Pancreas (tissue), 10 donors: ENCODE measurements around the gene NEGR1. TPM values are rescaled to one million over a fixed set of nuclear protein-coding genes. Genes with fewer than 3 reads are reported as not detected.

Experiments used
- ATAC-seq, 4 donors: fragments of 200-7000 bp; cut with Tn5 transposase; one replicate each; pipeline versions ENCODE4 v1.8.0 to v1.9.1; 2020; ENCODE audit warnings: mild to moderate bottlenecking in 4 of 4, moderate library complexity in 4 of 4
- DNase-seq, 6 donors: peaks; one replicate each; pipeline ENCODE4 v3.0.0-alpha.2; 2020
- FAIRE-seq: peaks from 2 replicates; lab custom pipeline; 2012; peaks lifted over from hg19 to GRCh38; lab: Jason Lieb, UNC
- H3K27ac ChIP-seq, 4 donors: fragments of 200-600 bp; sonication (generic); 1 replicate in 3 of 4; 2 replicates in 1 of 4; pipeline versions ENCODE4 v1.5.0 to v1.8.0; 2020
- H3K27me3 ChIP-seq, 4 donors: fragments of 200-600 bp; one replicate each; pipeline ENCODE4 v1.8.0; 2021
- H3K36me3 ChIP-seq, 3 donors: fragments of 200-600 bp; sonication (generic) in 1 of 3; one replicate each; pipeline versions ENCODE4 v1.5.0 to v1.8.0; 2020 to 2021
- H3K4me1 ChIP-seq, 3 donors: fragments of 200-600 bp; one replicate each; pipeline ENCODE4 v1.8.0; 2021
- H3K4me3 ChIP-seq, 4 donors: fragments of 200-600 bp; sonication (generic) in 2 of 4; one replicate each; pipeline versions ENCODE4 v1.5.0 to v1.8.0; 2020 to 2021
- H3K9me3 ChIP-seq, 4 donors: fragments of 200-600 bp; one replicate each; pipeline ENCODE4 v1.8.0; 2021
- WGBS, 2 donors: extraction: QIAGEN DNeasy Blood & Tissue Kit; methylation state at CpG; one replicate each; pipeline ENCODE4 v1.1.7; 2013; 5-methylcytosine and 5-hydroxymethylcytosine counted together
- intact Hi-C, 3 donors: fragments of 100-400 bp; cut with DNase I; formaldehyde crosslinking; loops; one replicate each; pipeline versions ENCODE4 v1.11.1 to v1.14.2; 2022
- polyA plus RNA-seq, 2 donors: library from polyadenylated mRNA; stranded (reverse); fragments of 200-250 nt; gene quantifications; one replicate each; pipeline ENCODE4 v1.2.3, GENCODE V29; 2013
- total RNA-seq, 6 donors: library from RNA; stranded (reverse); fragmentation: NEBNext Ultra II Directional in 4 of 6; extraction: Animal tissue kit (Norgen Biotek cat#: 25700) in 4 of 6; gene quantifications; one replicate each; pipeline versions ENCODE4 v1.2.1 to v1.2.4, GENCODE V29; 2021 to 2023
- TF ChIP-seq, protein P1 (sequence below), 4 donors: fragments of 200-600 bp; sonication (generic) in 3 of 4; IDR thresholded peaks; one replicate each; pipeline versions ENCODE4 v1.5.0 to v1.8.0; 2021; ENCODE audit warnings: antibody characterized with exemption in 4 of 4
- donor health status: healthy with polysubstance abuse.
- donor health status: DM: no; HTN: no; CAD: no; lungs with moderate emphysema.
- donor health status: DM: no; HTN: no; CAD: no.
- donor health status: control.
- donor health status: control.
- donor health status: Bipolar disorder and iron deficiency.
- donor health status: DM: yes; HTN: yes; CAD: no.
- donor health status: DM: no; HTN: no; CAD: no.
- donor health status: DM: no; HTN: no; CAD: no.
- donor health status: DM: yes; HTN: yes; CAD: no.

NEGR1 gene
- total and polyA plus RNA-seq, 8 donors, result 1.2 to 9.3 (median 3.4) TPM

DNA sequence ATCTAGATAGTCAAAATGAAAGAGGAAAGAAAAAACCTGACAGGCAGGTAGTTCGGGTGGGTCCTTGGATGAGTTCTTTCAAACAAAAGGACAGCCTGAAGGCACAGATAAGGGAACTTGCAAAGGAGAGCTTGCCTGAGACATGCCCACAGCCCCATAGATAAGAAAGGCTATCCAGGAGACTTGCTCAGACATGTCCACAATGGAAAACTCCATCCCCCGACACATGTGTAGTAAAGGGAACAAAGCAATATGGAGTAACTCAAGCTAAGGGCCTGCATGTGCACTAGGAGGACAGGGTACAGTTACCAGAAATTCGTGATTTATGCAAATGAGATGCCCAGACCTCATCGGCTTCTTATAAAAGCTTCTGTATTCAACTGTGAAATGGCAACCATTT lies 281.5 kb downstream of the NEGR1 start:
- Histone ChIP-seq H3K9me3 (no peaks in the 10 kb centered on the region), H3K36me3 (no peaks in the 10 kb centered on the region), H3K4me1 (peaks cover 0 to 7% (median 0%) of the 10 kb centered on the region in 3 donors), H3K27ac (no peak overlapping the region), H3K4me3 (no peak overlapping the region), H3K27me3 (no peaks in the 10 kb centered on the region)
- TF ChIP-seq, protein P1, sequence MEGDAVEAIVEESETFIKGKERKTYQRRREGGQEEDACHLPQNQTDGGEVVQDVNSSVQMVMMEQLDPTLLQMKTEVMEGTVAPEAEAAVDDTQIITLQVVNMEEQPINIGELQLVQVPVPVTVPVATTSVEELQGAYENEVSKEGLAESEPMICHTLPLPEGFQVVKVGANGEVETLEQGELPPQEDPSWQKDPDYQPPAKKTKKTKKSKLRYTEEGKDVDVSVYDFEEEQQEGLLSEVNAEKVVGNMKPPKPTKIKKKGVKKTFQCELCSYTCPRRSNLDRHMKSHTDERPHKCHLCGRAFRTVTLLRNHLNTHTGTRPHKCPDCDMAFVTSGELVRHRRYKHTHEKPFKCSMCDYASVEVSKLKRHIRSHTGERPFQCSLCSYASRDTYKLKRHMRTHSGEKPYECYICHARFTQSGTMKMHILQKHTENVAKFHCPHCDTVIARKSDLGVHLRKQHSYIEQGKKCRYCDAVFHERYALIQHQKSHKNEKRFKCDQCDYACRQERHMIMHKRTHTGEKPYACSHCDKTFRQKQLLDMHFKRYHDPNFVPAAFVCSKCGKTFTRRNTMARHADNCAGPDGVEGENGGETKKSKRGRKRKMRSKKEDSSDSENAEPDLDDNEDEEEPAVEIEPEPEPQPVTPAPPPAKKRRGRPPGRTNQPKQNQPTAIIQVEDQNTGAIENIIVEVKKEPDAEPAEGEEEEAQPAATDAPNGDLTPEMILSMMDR (IDR thresholded peaks at IDR 0.05), result no peak
- DNase-seq, result no peak
- no peak for FAIRE-seq
- no peak for ATAC-seq
- intact Hi-C loops, result no loop called here
- WGBS, 2 donors, result 71 to 76% methylated on average over 4 of the region's 4 CpGs

DNA sequence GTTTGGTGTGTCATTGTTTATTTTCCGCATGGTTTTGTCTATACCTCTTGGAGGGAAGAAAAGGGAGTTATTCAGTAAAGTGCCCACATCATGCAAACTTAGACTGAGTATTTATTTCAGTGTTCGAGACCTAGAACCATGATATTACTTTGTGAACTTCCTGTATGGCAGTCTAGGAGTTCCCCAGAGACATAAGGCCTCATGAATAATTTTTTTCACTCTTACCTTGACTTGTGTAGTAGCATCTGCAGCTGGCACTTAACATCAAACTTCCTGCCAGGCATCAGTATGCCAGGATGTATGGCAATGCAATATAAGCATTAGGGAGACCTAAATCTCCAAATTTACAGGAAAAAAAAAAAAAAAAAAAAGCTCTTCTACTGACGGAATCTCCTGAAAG lies 287.7 kb downstream of the NEGR1 start:
- H3K36me3 ChIP-seq, result no peaks in the 10 kb centered on the region
- no peak overlapping the region for H3K27ac ChIP-seq
- TF ChIP-seq, protein P1 (IDR thresholded peaks at IDR 0.05), result no peak
- intact Hi-C loops, result no loop called here
- FAIRE-seq, result no peak
- 80 to 93% methylated on average over 3 of the region's 3 CpGs for WGBS, 2 donors
- DNase-seq, result no peak
- ATAC-seq, result no peak
- no peaks in the 10 kb centered on the region for H3K27me3 ChIP-seq
- H3K9me3 ChIP-seq, result no peaks in the 10 kb centered on the region
- H3K4me1 ChIP-seq, result no peaks in the 10 kb centered on the region
- H3K4me3 ChIP-seq, result no peak overlapping the region

DNA sequence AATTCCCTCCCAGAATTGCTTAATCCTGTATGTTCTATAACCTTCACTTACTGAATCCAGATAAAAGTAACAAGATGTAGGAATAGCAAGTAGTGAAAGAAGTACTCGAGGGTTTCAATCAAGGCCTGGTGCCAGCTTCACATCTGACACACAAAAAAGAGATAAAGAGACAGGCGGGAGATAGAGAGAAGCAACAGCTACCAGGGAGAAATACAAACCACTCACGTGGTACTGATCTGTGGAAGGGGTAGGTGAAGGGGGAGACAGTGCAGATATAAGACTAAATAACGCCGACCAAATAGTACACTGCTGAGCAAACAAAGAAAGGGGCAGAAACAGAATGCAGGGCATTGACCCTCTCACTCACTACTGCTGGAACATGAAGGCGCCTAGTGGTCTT lies 295.2 kb downstream of the NEGR1 start:
- FAIRE-seq (no peak), ATAC-seq (no peak), DNase-seq (no peak)
- Histone ChIP-seq H3K27ac (no peak overlapping the region), H3K4me1 (no peaks in the 10 kb centered on the region), H3K9me3 (no peaks in the 10 kb centered on the region), H3K36me3 (no peaks in the 10 kb centered on the region), H3K27me3 (no peaks in the 10 kb centered on the region), H3K4me3 (no peak overlapping the region)
- intact Hi-C loops, result no loop called here
- TF ChIP-seq, protein P1 (IDR thresholded peaks at IDR 0.05), result no peak
- WGBS, 2 donors, result 48 to 50% methylated on average over 6 of the region's 6 CpGs

DNA sequence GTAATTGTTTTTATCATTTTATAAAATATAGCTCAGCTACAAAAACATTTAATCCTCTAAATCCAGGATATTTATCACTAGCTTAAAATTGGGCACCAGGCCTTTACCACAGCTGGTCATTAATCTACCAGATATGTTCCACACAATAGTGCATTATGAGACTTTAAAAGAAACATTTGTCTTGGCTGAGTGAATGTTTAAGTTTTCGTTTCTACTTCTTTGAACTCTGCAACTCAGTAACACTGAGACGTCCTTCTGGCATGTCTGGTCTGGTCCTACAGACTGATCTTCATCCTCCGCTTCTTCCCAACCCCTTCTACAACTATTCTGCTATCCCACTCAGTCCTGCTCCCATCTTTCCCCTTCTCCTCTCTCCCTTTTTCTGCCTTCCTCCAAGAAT lies 296.2 kb downstream of the NEGR1 start:
- intact Hi-C loops, result no loop called here
- Histone ChIP-seq H3K36me3 (no peaks in the 10 kb centered on the region), H3K4me3 (no peak overlapping the region), H3K4me1 (no peaks in the 10 kb centered on the region), H3K27ac (no peak overlapping the region), H3K9me3 (no peaks in the 10 kb centered on the region), H3K27me3 (no peaks in the 10 kb centered on the region)
- TF ChIP-seq, protein P1 (IDR thresholded peaks at IDR 0.05), result no peak
- 31 to 32% methylated on average over 3 of the region's 3 CpGs for WGBS, 2 donors
- ATAC-seq, result no peak
- no peak for FAIRE-seq
- no peak for DNase-seq

DNA sequence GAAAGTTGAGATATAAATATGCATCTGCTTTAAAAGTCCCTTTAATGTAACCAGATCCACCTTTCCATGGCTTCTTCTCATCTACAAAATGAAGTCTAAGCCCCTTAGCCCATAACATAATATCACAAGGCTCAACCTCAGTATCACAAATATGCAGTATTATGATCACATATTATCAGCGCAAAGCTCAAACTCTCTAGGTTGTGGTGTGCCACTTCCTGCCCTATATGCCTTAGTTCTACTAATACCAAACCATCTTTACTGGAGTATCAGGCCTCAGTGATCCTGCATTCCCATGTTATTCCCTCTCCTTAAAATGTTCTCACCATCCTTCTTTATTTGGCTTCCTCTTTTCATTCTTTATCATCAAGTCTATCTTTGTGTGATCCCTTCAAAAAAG lies 301.8 kb downstream of the NEGR1 start:
- intact Hi-C loops, result no loop called here

More for the DNA sequence above, 301.8 kb downstream of the NEGR1 start:
- FAIRE-seq (no peak), ATAC-seq (no peak), DNase-seq (no peak)
- Histone ChIP-seq H3K4me1 (no peaks in the 10 kb centered on the region), H3K4me3 (no peak overlapping the region), H3K27me3 (no peaks in the 10 kb centered on the region), H3K36me3 (no peaks in the 10 kb centered on the region), H3K9me3 (no peaks in the 10 kb centered on the region), H3K27ac (no peak overlapping the region)
- 93 to 100% methylated on average over 1 of the region's 1 CpG for WGBS, 2 donors
- TF ChIP-seq, protein P1 (IDR thresholded peaks at IDR 0.05), result no peak
